Muscle of leg (tissue), 11 donors: ENCODE data around the gene PHEX. TPM values are rescaled to one million over a fixed set of nuclear protein-coding genes. Genes with fewer than 3 reads are reported as not detected.
A peak's percentile ranks its signal among the peaks of the same experiment; 100 is the strongest.

Experiments used
- DNase-seq: peaks from one replicate; pipeline ENCODE4 v3.0.0; 2013
- H3K27ac ChIP-seq: one replicate; pipeline ENCODE4 v1.5.1; 2013; ENCODE audit warnings: mild to moderate bottlenecking, low read length, control low read depth
- H3K27me3 ChIP-seq: one replicate; pipeline ENCODE4 v1.6.1; 2013; ENCODE audit warnings: low read length; ENCODE audit not compliant: control insufficient read depth, insufficient read depth
- H3K36me3 ChIP-seq: one replicate; pipeline ENCODE4 v1.6.1; 2013; ENCODE audit warnings: low read length; ENCODE audit not compliant: control insufficient read depth, insufficient read depth
- H3K4me1 ChIP-seq: one replicate; pipeline ENCODE4 v1.6.1; 2013; ENCODE audit warnings: low read length; ENCODE audit not compliant: control insufficient read depth, insufficient read depth
- H3K4me3 ChIP-seq: one replicate; pipeline ENCODE4 v1.5.1; 2013; ENCODE audit warnings: low read length, control low read depth
- H3K9me3 ChIP-seq: replicated peaks from 2 replicates; pipeline ENCODE4 v1.6.1; 2013; ENCODE audit warnings: low read depth, low read length; ENCODE audit not compliant: control insufficient read depth
- WGBS: methylation state at CpG from one replicate; pipeline ENCODE4 v1.1.5; 2013; ENCODE audit warnings: missing lambda C conversion rate; ENCODE audit not compliant: insufficient coverage; 5-methylcytosine and 5-hydroxymethylcytosine counted together
- polyA plus RNA-seq, 8 donors: library from polyadenylated mRNA; unstranded; fragments of 120-200 nt; gene quantifications; one replicate each; pipeline versions ENCODE4 v1.2.1 to v1.2.3, GENCODE V29; 2013; ENCODE audit warnings: inconsistent platforms in 1 of 8, low replicate concordance in 1 of 8; ENCODE audit not compliant: insufficient read length in 8 of 8, insufficient read depth in 1 of 8
- total RNA-seq: library from RNA; stranded (reverse); fragments of 120-200 nt; gene quantifications from one replicate; pipeline ENCODE4 v1.2.4, GENCODE V29; 2013

The PHEX gene
- total and polyA plus RNA-seq, 9 donors = 1.9 to 5.3 (median 4.5) TPM

DNA sequence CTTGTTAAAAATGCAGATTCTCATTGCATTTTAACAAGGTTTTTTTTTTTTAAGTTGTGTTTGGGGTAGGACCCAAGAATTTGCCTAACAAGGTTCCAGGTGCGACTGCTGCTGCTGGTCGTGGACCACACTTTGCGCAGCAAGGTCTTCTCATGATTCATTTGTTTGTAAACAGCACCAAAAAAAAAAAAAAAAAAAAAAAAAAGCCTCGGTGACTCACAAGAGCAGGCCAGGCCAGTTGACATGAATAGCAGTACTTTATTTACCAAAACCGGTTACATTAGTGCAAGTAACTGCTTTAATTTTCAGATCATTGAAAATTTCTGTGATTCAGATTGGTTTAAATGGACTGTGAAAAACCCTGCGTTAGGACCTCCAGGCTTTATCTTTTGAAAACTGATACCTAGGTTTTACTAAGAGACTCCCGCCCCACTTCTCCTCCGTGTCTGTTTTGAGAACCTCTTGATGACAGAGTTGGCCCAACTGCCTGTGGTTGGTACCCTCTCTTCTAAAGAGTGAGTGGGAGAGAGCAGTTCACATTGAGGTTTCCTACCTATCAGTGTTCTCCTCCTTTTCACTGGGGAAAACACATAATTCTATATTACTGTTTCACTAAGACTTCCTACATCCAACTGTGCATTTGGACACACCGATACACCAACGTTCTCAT is 86.2 kb downstream of the PHEX start:
- H3K4me1 ChIP-seq = no peaks in the 10 kb centered on the region
- DNase-seq = no peak
- no peak overlapping the region for H3K27ac ChIP-seq
- H3K27me3 ChIP-seq = peaks cover 14% of the 10 kb centered on the region
- no peaks in the 10 kb centered on the region for H3K9me3 ChIP-seq
- no CpG with 5 or more reads among the region's 10 CpGs for WGBS
- no peak overlapping the region for H3K4me3 ChIP-seq
- no peaks in the 10 kb centered on the region for H3K36me3 ChIP-seq

DNA sequence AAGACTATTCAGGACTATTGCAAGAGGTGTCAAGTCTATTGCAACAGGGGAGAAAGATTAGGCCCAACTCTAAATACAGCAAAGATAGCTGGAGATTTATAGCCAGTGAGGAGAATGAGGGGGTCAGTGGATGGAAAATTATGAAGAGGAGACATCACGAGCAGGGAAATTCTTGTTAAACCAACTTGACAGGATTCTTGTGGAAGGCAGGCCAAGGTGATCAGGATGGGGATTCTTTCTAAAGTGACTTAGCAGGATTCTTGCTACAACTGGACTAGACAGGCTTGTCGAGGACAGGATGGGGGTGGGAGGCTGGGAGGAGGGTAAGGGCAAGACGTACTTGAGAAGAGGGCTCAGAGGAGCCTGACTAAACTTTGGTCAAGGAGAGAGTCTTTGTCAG is 89.0 kb downstream of the PHEX start:
- H3K4me3 ChIP-seq = no peak overlapping the region
- WGBS = 83% methylated on average over 2 of the region's 3 CpGs
- H3K36me3 ChIP-seq = no peaks in the 10 kb centered on the region
- DNase-seq = no peak
- H3K4me1 ChIP-seq = no peaks in the 10 kb centered on the region
- H3K27me3 ChIP-seq = peaks cover 12% of the 10 kb centered on the region
- no peak overlapping the region for H3K27ac ChIP-seq
- no peaks in the 10 kb centered on the region for H3K9me3 ChIP-seq

DNA sequence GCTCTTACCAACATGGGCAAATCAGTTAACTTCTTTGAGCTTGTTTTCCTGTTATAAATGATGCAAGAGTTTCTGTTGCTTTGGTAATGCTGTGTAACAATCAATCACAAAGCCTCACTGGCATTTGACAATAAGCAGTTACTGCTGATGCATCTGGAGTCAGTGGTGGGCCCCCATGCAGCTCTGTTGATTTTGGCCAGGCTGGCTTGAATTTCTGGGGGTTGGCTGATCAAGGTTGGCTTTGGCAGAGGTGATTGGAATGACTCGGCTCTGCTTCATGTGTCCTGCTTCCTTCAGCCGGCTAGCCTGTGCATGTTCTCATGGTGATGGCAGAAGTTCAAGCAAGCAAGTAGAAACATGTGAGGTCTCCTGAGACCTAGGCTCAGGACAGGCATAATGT is 90.4 kb downstream of the PHEX start:
- 39% methylated on average over 2 of the region's 2 CpGs for WGBS
- H3K9me3 ChIP-seq = no peaks in the 10 kb centered on the region
- peak; percentile 60 for DNase-seq

GRCh38 chrX:22124098-22124497 is 92.0 kb downstream of the PHEX start:
- Histone ChIP-seq H3K27me3 (peaks cover 16% of the 10 kb centered on the region), H3K4me1 (no peaks in the 10 kb centered on the region), H3K27ac (no peak overlapping the region), H3K9me3 (no peaks in the 10 kb centered on the region), H3K4me3 (no peak overlapping the region), H3K36me3 (no peaks in the 10 kb centered on the region)
- DNase-seq = no peak
- WGBS = 76% methylated on average over 3 of the region's 6 CpGs

More for the DNA sequence above, 90.4 kb downstream of the PHEX start:
- Histone ChIP-seq H3K27me3 (peaks cover 14% of the 10 kb centered on the region), H3K36me3 (no peaks in the 10 kb centered on the region), H3K27ac (no peak overlapping the region), H3K4me1 (no peaks in the 10 kb centered on the region), H3K4me3 (no peak overlapping the region)

- Histone ChIP-seq H3K4me1 (no peaks in the 10 kb centered on the region), H3K36me3 (no peaks in the 10 kb centered on the region), H3K27me3 (peaks cover 13% of the 10 kb centered on the region), H3K27ac (no peak overlapping the region), H3K9me3 (no peaks in the 10 kb centered on the region), H3K4me3 (no peak overlapping the region)
- DNase-seq = no peak
- WGBS = no CpG with 5 or more reads among the region's 1 CpG
Measured at GRCh38 chrX:22125481-22125880, 93.4 kb downstream of the PHEX start.

DNA sequence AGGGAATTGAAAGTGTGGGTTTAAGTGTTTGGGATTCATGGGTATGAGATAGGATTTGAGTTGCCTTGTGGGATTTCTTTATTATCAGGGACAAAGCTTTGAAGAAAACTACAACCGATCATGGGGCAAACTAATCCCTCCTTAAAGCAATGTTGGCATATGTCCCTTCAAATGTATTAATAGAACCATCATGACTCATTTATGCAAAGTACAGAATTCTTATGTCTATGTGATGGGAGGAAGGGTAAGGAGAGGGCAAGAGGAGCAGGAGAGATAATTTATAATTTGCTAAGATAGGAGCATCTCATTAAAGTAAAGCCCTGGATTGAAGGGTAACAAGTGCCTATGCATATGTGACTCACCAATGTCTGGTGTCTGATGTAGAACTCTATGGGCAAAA is 94.2 kb downstream of the PHEX start:
- Histone ChIP-seq H3K4me3 (no peak overlapping the region), H3K36me3 (no peaks in the 10 kb centered on the region)
- WGBS = no CpG with 5 or more reads among the region's 1 CpG

GRCh38 chrX:22128961-22129360 is 96.8 kb downstream of the PHEX start:
- Histone ChIP-seq H3K27ac (no peak overlapping the region), H3K36me3 (no peaks in the 10 kb centered on the region), H3K4me3 (no peak overlapping the region), H3K4me1 (no peaks in the 10 kb centered on the region), H3K27me3 (peaks cover 12% of the 10 kb centered on the region), H3K9me3 (no peaks in the 10 kb centered on the region)
- DNase-seq = no peak
- no CpG with 5 or more reads among the region's 4 CpGs for WGBS

More for the DNA sequence above, 94.2 kb downstream of the PHEX start:
- peaks cover 16% of the 10 kb centered on the region for H3K27me3 ChIP-seq
- DNase-seq = no peak
- no peaks in the 10 kb centered on the region for H3K9me3 ChIP-seq
- H3K4me1 ChIP-seq = no peaks in the 10 kb centered on the region
- H3K27ac ChIP-seq = no peak overlapping the region

GRCh38 chrX:22134681-22135080 is 102.6 kb downstream of the PHEX start:
- Histone ChIP-seq H3K36me3 (no peaks in the 10 kb centered on the region), H3K4me1 (peaks cover 3% of the 10 kb centered on the region), H3K27ac (no peak overlapping the region), H3K9me3 (no peaks in the 10 kb centered on the region), H3K27me3 (peaks cover 22% of the 10 kb centered on the region), H3K4me3 (no peak overlapping the region)
- 32% methylated on average over 4 of the region's 4 CpGs for WGBS
- no peak for DNase-seq

DNA sequence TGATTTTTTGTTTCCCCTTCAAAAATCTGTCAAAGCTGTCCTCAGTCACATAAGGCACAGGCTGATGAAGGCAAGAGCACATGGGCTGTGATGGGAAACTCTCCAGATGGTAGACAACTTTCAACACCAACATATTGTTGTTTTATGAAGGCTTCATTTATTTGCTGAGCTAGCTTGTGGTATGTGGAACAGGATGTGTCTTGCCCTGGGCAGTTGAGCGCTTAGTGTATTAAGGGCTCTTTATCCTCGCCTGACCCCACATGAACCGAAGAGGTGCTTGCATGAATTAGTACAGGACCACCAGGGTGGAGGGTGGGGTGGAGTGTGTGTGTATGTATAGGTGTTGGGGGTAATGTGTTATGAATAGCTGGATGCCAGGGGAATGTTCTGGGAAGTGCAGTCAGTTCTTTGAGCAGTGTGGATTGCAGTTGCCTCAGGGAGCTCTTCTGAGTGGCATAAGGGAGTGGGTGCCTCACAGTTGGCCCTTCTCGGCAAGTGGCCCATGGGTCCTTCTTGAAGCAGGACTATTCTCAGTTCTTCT is 103.1 kb downstream of the PHEX start:
- 51% methylated on average over 4 of the region's 4 CpGs for WGBS
- Histone ChIP-seq H3K4me3 (no peak overlapping the region), H3K27ac (no peak overlapping the region), H3K4me1 (peaks cover 3% of the 10 kb centered on the region), H3K27me3 (peaks cover 26% of the 10 kb centered on the region), H3K9me3 (no peaks in the 10 kb centered on the region), H3K36me3 (no peaks in the 10 kb centered on the region)
- peak; percentile 14 for DNase-seq

- Histone ChIP-seq H3K27ac (no peak overlapping the region), H3K4me1 (peaks cover 3% of the 10 kb centered on the region), H3K27me3 (peaks cover 23% of the 10 kb centered on the region), H3K9me3 (no peaks in the 10 kb centered on the region), H3K4me3 (no peak overlapping the region), H3K36me3 (no peaks in the 10 kb centered on the region)
- DNase-seq = peak; percentile 61
- 80% methylated on average over 2 of the region's 11 CpGs for WGBS
Measured at GRCh38 chrX:22135994-22136684, 104.0 kb downstream of the PHEX start.
